K562 (cell line): ENCODE measurements around the gene FANCF. TPM values are rescaled to one million over a fixed set of nuclear protein-coding genes. Genes with fewer than 3 reads are reported as not detected.

Source experiments
- ATAC-seq: fragments of 200-7000 bp; cut with Tn5 transposase; 3 replicates; pipeline ENCODE4 v1.9.1; 2020; ENCODE audit warnings: moderate library complexity
- BruUV-seq: library from RNA; stranded (reverse); fragments of 400-500 nt; replicated peaks from 2 replicates; lab custom pipeline; 2021; lab: Mats Ljungman, UMichigan
- CTCF ChIA-PET: fragments of 300-600 bp; formaldehyde crosslinking; extraction: SDS; loops from one replicate; lab custom pipeline; 2021; ENCODE audit warnings: low intra/inter-chr PET ratio; lab: Yijun Ruan, JAX
- POLR2A ChIA-PET: fragments of 300-600, 350-650 bp; sonication (Branson Sonifier 250); formaldehyde crosslinking; extraction: SDS; loops from one replicate; lab custom pipeline; 2021; ENCODE audit warnings: antibody characterized with exemption, inconsistent platforms; lab: Yijun Ruan, JAX
- DNase-seq, 4 experiments: peaks; one replicate each; pipeline versions ENCODE4 v3.0.0 to v3.0.0-alpha.2; 2011 to 2018; ENCODE audit warnings: low spot score in 3 of 4, mixed read lengths in 3 of 4; ENCODE audit errors: extremely low read depth in 1 of 4
- FAIRE-seq: peaks from 2 replicates; lab custom pipeline; 2011; peaks lifted over from hg19 to GRCh38; lab: Jason Lieb, UNC
- H2AFZ ChIP-seq: 2 replicates; pipeline ENCODE4 v1.6.0; 2011; ENCODE audit warnings: low read depth, low read length, control low read depth, inconsistent platforms
- H3K27ac ChIP-seq: fragments of 200-600 bp; 3 replicates; pipeline ENCODE4 v1.8.0; 2011; ENCODE audit warnings: low read depth, mild to moderate bottlenecking, control low read depth, inconsistent platforms, low read length, moderate library complexity, mixed read lengths; ENCODE audit errors: extremely low read depth
- H3K27me3 ChIP-seq, 2 experiments: fragments of 300-600 bp in 1 of 2; 2 replicates in 1 of 2; 3 replicates in 1 of 2; pipeline versions ENCODE4 v1.6.0 to v1.8.0; 2011; ENCODE audit warnings: inconsistent platforms in 2 of 2, low read length in 2 of 2, mild to moderate bottlenecking in 1 of 2, mixed read lengths in 1 of 2, moderate library complexity in 1 of 2; ENCODE audit not compliant: control insufficient read depth in 2 of 2, insufficient read depth in 2 of 2
- H3K36me3 ChIP-seq: fragments of 300-600 bp; 3 replicates; pipeline ENCODE4 v1.8.0; 2011; ENCODE audit warnings: mild to moderate bottlenecking, low read length, inconsistent platforms; ENCODE audit not compliant: control insufficient read depth, insufficient read depth
- H3K4me1 ChIP-seq, 2 experiments: fragments of 200-600 bp in 1 of 2; replicated peaks in 1 of 2; 2 replicates in 1 of 2; 3 replicates in 1 of 2; pipeline versions ENCODE4 v1.5.1 to v1.8.0; 2011; ENCODE audit warnings: inconsistent platforms in 2 of 2, low read length in 2 of 2, mild to moderate bottlenecking in 1 of 2, mixed read lengths in 1 of 2, moderate library complexity in 1 of 2; ENCODE audit not compliant: control insufficient read depth in 2 of 2, insufficient read depth in 2 of 2
- H3K4me2 ChIP-seq: 2 replicates; pipeline ENCODE4 v1.6.1; 2011; ENCODE audit warnings: low read length, control low read depth, inconsistent platforms, mixed read lengths; ENCODE audit not compliant: insufficient read depth
- H3K4me3 ChIP-seq: fragments of 200-600 bp; sonication (generic), shearing (Covaris generic); 2 replicates; pipeline ENCODE4 v1.5.1; 2016; ENCODE audit warnings: control low read depth, inconsistent platforms
- H3K79me2 ChIP-seq: fragments of 200-600 bp; 3 replicates; pipeline ENCODE4 v1.8.0; 2011; ENCODE audit warnings: low read length, inconsistent platforms; ENCODE audit not compliant: control insufficient read depth, insufficient read depth
- H3K9ac ChIP-seq, 2 experiments: 2 replicates each; pipeline versions ENCODE4 v1.6.0 to v1.6.1; 2011; ENCODE audit warnings: low read depth in 2 of 2, low read length in 2 of 2, control low read depth in 1 of 2, inconsistent platforms in 1 of 2, mild to moderate bottlenecking in 1 of 2, mixed read lengths in 1 of 2; ENCODE audit not compliant: insufficient read depth in 1 of 2
- H3K9me1 ChIP-seq: one replicate; pipeline ENCODE4 v1.6.0; 2011; ENCODE audit warnings: inconsistent platforms, mild to moderate bottlenecking, low read length, moderate library complexity; ENCODE audit not compliant: control insufficient read depth, insufficient read depth
- H3K9me3 ChIP-seq: replicated peaks from 2 replicates; pipeline ENCODE4 v1.5.1; 2011; ENCODE audit warnings: low read depth, low read length, inconsistent platforms; ENCODE audit not compliant: control insufficient read depth, insufficient read depth
- H4K20me1 ChIP-seq: replicated peaks from 2 replicates; pipeline ENCODE4 v1.6.1; 2011; ENCODE audit warnings: low read length, inconsistent platforms, mixed read lengths; ENCODE audit not compliant: control insufficient read depth, insufficient read depth
- ARID4B ChIP-seq: sonication (generic); formaldehyde crosslinking; IDR thresholded peaks from 2 replicates; pipeline ENCODE4 v1.8.0; 2022; ENCODE audit warnings: mild to moderate bottlenecking, missing genetic modification reagents
- CREB5 ChIP-seq: fragments of 250-450 bp; sonication (Bioruptor Pico); IDR thresholded peaks from 2 replicates; pipeline ENCODE4 v1.5.0; 2020; ENCODE audit warnings: mild to moderate bottlenecking
- ILF3 ChIP-seq: fragments of 450-650 bp; IDR thresholded peaks from 2 replicates; pipeline ENCODE4 v1.6.1; 2018; ENCODE audit warnings: antibody characterized with exemption, mild to moderate bottlenecking, moderate library complexity, borderline replicate concordance
- JUN ChIP-seq, 2 experiments: sonication (generic) in 1 of 2; formaldehyde crosslinking in 1 of 2; IDR thresholded peaks; 2 replicates each; pipeline versions ENCODE4 v1.6.1 to v1.8.0; 2012 to 2022; ENCODE audit warnings: borderline replicate concordance in 2 of 2, mild to moderate bottlenecking in 2 of 2, improper control_type of control experiment in 1 of 2, low read depth in 1 of 2, low read length in 1 of 2, missing genetic modification reagents in 1 of 2
- KAT8 ChIP-seq: fragments of 450-650 bp; IDR thresholded peaks from 2 replicates; pipeline ENCODE4 v1.6.1; 2016; ENCODE audit warnings: low read depth, mild to moderate bottlenecking
- LEF1 ChIP-seq: fragments of 450-650 bp; IDR thresholded peaks from 2 replicates; pipeline ENCODE4 v1.6.1; 2016; ENCODE audit warnings: mild to moderate bottlenecking
- MTA3 ChIP-seq: fragments of 450-650 bp; formaldehyde crosslinking; IDR thresholded peaks from 2 replicates; pipeline ENCODE4 v1.6.1; 2017; ENCODE audit warnings: mild to moderate bottlenecking, borderline replicate concordance
- NR2F6 ChIP-seq: fragments of 450-650 bp; formaldehyde crosslinking; IDR thresholded peaks from 2 replicates; pipeline ENCODE4 v1.4.0; 2020; ENCODE audit warnings: mild to moderate bottlenecking
- SMARCB1 ChIP-seq: IDR thresholded peaks from 2 replicates; pipeline ENCODE4 v1.6.1; 2011; ENCODE audit warnings: improper control_type of control experiment, low read depth; ENCODE audit not compliant: insufficient read length
- SP1 ChIP-seq: sonication (generic); formaldehyde crosslinking; IDR thresholded peaks from 2 replicates; pipeline ENCODE4 v1.8.1; 2022; ENCODE audit warnings: mild to moderate bottlenecking, missing genetic modification reagents
- ZNF717 ChIP-seq: fragments of 250-450 bp; sonication (Bioruptor Pico); IDR thresholded peaks from 2 replicates; pipeline ENCODE4 v1.5.0; 2021
- ZNF785 ChIP-seq: fragments of 250-450 bp; sonication (Bioruptor Pico); IDR thresholded peaks from 2 replicates; pipeline ENCODE4 v1.4.0; 2020; ENCODE audit warnings: mild to moderate bottlenecking
- in situ Hi-C: fragments of 300-500 bp; cut with MboI; formaldehyde crosslinking; loops from 4 replicates; pipeline ENCODE4 v1.15.0; 2018; ENCODE audit warnings: inconsistent platforms, mixed read lengths
- intact Hi-C: fragments of 100-400 bp; cut with micrococcal nuclease; formaldehyde crosslinking; loops from 2 replicates; pipeline ENCODE4 v1.14.2; 2022
- polyA plus RNA-seq, 8 experiments: library from polyadenylated mRNA; depleted of rRNA in 4 of 8; stranded (reverse) in 5 of 8; unstranded in 3 of 8; fragments of >200 nt; fragmentation: Nextera tagmentation in 2 of 8; fragmentation: Illumina TruSeq in 1 of 8; extraction: Ambion mirVana in 2 of 8; extraction: Trizol in 1 of 8; gene quantifications; 2 replicates each; pipeline versions ENCODE4 v1.2.1 to v1.2.3, GENCODE V29; 2011 to 2014; ENCODE audit warnings: inconsistent platforms in 1 of 8, missing spikeins in 1 of 8
- total RNA-seq, 7 experiments: library from RNA; depleted of rRNA in 6 of 7; stranded (reverse); fragments of >200 nt in 6 of 7; fragmentation: Illumina TruSeq in 2 of 7; extraction: Trizol in 2 of 7; gene quantifications; 2 replicates each; pipeline versions ENCODE4 v1.2.1 to v1.2.3, GENCODE V29; 2011 to 2021; ENCODE audit warnings: low replicate concordance in 1 of 7
- TF ChIP-seq, protein P1 (sequence below): fragments of 450-650 bp; IDR thresholded peaks from 2 replicates; pipeline ENCODE4 v1.6.1; 2014; ENCODE audit warnings: low read depth, mild to moderate bottlenecking, moderate library complexity, borderline replicate concordance
- TF ChIP-seq, protein P2 (sequence below), 2 experiments: IDR thresholded peaks; 2 replicates each; pipeline ENCODE4 v1.6.1; 2011; ENCODE audit warnings: borderline replicate concordance in 1 of 2, control low read depth in 1 of 2, low read depth in 1 of 2, low read length in 1 of 2, mild to moderate bottlenecking in 1 of 2, mixed read lengths in 1 of 2, moderate library complexity in 1 of 2; ENCODE audit not compliant: insufficient read depth in 1 of 2, insufficient read length in 1 of 2, poor library complexity in 1 of 2, severe bottlenecking in 1 of 2; ENCODE audit errors: extremely low read depth in 1 of 2

The FANCF gene
- total and polyA plus RNA-seq, 9 of the 15 experiments (the other 6 are each of a cell fraction or from before 2014, with no cell fraction given), result 0.99 to 10.3 (median 7.5) TPM

GRCh38 chr11:22633354-22633902, 7.8 kb upstream of the FANCF start:
- H3K4me1 ChIP-seq, result no peaks in the 10 kb centered on the region
- H2AFZ ChIP-seq, result no peak overlapping the region
- intact Hi-C loops (no loop called here), in situ Hi-C loops (no loop called here)
- no peak overlapping the region for H3K9ac ChIP-seq
- no peak overlapping the region for H3K4me3 ChIP-seq
- no peak overlapping the region for H3K4me2 ChIP-seq
- ChIA-PET CTCF (no interaction called here), POLR2A (no interaction called here)
- no peaks in the 10 kb centered on the region for H3K27me3 ChIP-seq
- FAIRE-seq, result no peak
- no TSS peak for BruUV-seq
- no peak for DNase-seq
- ATAC-seq, result no peak
- H3K36me3 ChIP-seq, result no peaks in the 10 kb centered on the region
- no peaks in the 10 kb centered on the region for H3K9me3 ChIP-seq
- H3K27ac ChIP-seq, result no peak overlapping the region
- H3K9me1 ChIP-seq, result no peaks in the 10 kb centered on the region
- no peaks in the 10 kb centered on the region for H4K20me1 ChIP-seq
- H3K79me2 ChIP-seq, result no peaks in the 10 kb centered on the region
- TF ChIP-seq, protein P1, sequence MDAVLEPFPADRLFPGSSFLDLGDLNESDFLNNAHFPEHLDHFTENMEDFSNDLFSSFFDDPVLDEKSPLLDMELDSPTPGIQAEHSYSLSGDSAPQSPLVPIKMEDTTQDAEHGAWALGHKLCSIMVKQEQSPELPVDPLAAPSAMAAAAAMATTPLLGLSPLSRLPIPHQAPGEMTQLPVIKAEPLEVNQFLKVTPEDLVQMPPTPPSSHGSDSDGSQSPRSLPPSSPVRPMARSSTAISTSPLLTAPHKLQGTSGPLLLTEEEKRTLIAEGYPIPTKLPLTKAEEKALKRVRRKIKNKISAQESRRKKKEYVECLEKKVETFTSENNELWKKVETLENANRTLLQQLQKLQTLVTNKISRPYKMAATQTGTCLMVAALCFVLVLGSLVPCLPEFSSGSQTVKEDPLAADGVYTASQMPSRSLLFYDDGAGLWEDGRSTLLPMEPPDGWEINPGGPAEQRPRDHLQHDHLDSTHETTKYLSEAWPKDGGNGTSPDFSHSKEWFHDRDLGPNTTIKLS, result no peak
- TF ChIP-seq SMARCB1 (no peak), ZNF717 (CRISPR knock-in tag) (no peak), ARID4B (CRISPR knock-in tag) (no peak), MTA3 (no peak), ZNF785 (no peak), JUN (IDR thresholded peaks at IDR 0.05; ENCODE audit: borderline replicate concordance, low read depth, low read length) (no peak), JUN (CRISPR knock-in tag; IDR thresholded peaks at IDR 0.05; ENCODE audit: borderline replicate concordance) (no peak), SP1 (CRISPR knock-in tag) (no peak), NR2F6 (CRISPR knock-in tag) (no peak), LEF1 (no peak), KAT8 (no peak), ILF3 (no peak), CREB5 (CRISPR knock-in tag) (no peak)
- TF ChIP-seq, protein P2, sequence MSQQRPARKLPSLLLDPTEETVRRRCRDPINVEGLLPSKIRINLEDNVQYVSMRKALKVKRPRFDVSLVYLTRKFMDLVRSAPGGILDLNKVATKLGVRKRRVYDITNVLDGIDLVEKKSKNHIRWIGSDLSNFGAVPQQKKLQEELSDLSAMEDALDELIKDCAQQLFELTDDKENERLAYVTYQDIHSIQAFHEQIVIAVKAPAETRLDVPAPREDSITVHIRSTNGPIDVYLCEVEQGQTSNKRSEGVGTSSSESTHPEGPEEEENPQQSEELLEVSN (IDR thresholded peaks at IDR 0.05; ENCODE audit: borderline replicate concordance in 1 of 2, extremely low read depth in 1 of 2, insufficient read depth in 1 of 2, insufficient read length in 1 of 2, low read depth in 1 of 2, low read length in 1 of 2, poor library complexity in 1 of 2, severe bottlenecking in 1 of 2), result no peak
